ENCODE results near the gene TOP1.
"Not testable (repeated sequence)": the region's sequence is repeated elsewhere in the genome, so short reads cannot be mapped to it uniquely, and the experiment has no call there.

Gene TOP1

DNA sequence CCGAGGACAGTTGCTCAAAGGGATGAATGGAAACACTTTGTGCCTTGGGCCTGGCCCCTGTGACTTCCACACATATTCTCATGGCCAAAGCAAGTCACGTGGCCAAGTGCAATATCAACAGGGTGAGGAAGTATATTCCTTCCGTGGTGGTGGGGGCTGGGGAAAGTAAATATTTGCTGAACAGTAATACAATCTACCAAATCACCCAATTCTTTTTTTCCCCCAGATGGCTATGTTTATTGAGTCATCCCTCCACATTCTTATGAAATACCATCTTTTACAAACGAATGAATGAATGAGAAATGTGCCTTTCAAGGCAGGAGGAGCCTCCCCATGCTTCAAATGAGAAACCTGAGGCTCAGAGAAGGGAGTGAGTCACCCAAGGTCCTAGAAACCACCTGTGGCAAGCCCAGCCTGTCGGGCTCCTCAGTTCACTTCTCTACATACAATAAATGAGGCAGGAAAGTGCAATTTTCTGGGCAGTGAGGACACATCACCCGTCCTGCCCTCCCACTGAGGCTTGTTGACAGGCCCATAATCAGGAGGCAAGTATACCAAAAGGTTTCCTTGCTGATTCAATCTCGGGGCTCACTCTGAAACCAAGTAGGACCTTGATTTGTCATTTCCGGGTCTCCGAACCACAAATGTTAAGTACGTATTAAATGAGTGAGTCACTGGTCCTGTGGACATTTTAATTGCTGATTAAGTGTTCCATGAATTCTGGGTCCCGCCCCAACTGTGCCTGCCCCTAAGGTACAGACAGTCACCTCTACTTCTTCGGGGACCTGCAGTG is 25.3 kb upstream of the TOP1 start (continued):
- TF ChIP-seq ZNF610 (tag by site-specific recombination; IDR thresholded peaks at IDR 0.05; ENCODE audit: borderline replicate concordance) (no peak), ZNF488 (tag by site-specific recombination; IDR thresholded peaks at IDR 0.05) (no peak), ZNF133 (tag by site-specific recombination; IDR thresholded peaks at IDR 0.05) (no peak), ZNF366 (tag by site-specific recombination; conservative IDR thresholded peaks at IDR 0.05) (peak; percentile 54), ZXDB (tag by site-specific recombination; IDR thresholded peaks at IDR 0.05) (peak; percentile 67), ZNF223 (tag by site-specific recombination; IDR thresholded peaks at IDR 0.05) (no peak), ZFP69B (tag by site-specific recombination; IDR thresholded peaks at IDR 0.05) (peak; percentile 49), ZSCAN23 (tag by site-specific recombination; IDR thresholded peaks at IDR 0.05) (no peak), ZNF311 (tag by site-specific recombination; IDR thresholded peaks at IDR 0.05; ENCODE audit: borderline replicate concordance) (no peak)
- TF ChIP-seq, protein P1, sequence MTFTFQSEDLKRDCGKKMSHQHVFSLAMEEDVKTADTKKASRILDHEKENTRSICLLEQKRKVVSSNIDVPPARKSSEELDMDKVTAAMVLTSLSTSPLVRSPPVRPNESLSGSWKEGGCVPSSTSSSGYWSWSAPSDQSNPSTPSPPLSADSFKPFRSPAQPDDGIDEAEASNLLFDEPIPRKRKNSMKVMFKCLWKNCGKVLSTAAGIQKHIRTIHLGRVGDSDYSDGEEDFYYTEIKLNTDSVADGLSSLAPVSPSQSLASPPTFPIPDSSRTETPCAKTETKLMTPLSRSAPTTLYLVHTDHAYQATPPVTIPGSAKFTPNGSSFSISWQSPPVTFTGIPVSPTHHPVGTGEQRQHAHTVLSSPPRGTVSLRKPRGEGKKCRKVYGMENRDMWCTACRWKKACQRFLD (tag by site-specific recombination; IDR thresholded peaks at IDR 0.05) = no peak
- TF ChIP-seq, protein P2, sequence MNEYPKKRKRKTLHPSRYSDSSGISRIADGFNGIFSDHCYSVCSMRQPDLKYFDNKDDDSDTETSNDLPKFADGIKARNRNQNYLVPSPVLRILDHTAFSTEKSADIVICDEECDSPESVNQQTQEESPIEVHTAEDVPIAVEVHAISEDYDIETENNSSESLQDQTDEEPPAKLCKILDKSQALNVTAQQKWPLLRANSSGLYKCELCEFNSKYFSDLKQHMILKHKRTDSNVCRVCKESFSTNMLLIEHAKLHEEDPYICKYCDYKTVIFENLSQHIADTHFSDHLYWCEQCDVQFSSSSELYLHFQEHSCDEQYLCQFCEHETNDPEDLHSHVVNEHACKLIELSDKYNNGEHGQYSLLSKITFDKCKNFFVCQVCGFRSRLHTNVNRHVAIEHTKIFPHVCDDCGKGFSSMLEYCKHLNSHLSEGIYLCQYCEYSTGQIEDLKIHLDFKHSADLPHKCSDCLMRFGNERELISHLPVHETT (tag by site-specific recombination; IDR thresholded peaks at IDR 0.05) = peak; percentile 87
- TF ChIP-seq, protein P3, sequence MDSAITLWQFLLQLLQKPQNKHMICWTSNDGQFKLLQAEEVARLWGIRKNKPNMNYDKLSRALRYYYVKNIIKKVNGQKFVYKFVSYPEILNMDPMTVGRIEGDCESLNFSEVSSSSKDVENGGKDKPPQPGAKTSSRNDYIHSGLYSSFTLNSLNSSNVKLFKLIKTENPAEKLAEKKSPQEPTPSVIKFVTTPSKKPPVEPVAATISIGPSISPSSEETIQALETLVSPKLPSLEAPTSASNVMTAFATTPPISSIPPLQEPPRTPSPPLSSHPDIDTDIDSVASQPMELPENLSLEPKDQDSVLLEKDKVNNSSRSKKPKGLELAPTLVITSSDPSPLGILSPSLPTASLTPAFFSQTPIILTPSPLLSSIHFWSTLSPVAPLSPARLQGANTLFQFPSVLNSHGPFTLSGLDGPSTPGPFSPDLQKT (IDR thresholded peaks at IDR 0.05; ENCODE audit: borderline replicate concordance, low read depth, low read length) = no peak
- TF ChIP-seq, protein P4, sequence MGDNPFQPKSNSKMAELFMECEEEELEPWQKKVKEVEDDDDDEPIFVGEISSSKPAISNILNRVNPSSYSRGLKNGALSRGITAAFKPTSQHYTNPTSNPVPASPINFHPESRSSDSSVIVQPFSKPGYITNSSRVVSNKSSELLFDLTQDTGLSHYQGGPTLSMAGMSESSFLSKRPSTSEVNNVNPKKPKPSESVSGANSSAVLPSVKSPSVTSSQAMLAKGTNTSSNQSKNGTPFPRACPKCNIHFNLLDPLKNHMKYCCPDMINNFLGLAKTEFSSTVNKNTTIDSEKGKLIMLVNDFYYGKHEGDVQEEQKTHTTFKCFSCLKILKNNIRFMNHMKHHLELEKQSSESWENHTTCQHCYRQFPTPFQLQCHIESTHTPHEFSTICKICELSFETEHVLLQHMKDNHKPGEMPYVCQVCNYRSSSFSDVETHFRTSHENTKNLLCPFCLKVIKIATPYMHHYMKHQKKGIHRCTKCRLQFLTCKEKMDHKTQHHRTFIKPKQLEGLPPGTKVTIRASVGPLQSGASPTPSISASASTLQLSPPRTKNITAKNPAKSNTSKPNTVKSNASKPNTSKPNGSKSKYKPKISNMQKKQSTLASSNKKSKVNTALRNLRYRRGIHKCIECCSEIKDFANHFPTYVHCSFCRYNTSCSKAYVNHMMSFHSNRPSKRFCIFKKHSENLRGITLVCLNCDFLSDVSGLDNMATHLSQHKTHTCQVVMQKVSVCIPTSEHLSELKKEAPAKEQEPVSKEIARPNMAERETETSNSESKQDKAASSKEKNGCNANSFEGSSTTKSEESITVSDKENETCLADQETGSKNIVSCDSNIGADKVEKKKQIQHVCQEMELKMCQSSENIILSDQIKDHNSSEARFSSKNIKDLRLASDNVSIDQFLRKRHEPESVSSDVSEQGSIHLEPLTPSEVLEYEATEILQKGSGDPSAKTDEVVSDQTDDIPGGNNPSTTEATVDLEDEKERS (tag by site-specific recombination; IDR thresholded peaks at IDR 0.05) = no peak
- TF ChIP-seq, protein P5, sequence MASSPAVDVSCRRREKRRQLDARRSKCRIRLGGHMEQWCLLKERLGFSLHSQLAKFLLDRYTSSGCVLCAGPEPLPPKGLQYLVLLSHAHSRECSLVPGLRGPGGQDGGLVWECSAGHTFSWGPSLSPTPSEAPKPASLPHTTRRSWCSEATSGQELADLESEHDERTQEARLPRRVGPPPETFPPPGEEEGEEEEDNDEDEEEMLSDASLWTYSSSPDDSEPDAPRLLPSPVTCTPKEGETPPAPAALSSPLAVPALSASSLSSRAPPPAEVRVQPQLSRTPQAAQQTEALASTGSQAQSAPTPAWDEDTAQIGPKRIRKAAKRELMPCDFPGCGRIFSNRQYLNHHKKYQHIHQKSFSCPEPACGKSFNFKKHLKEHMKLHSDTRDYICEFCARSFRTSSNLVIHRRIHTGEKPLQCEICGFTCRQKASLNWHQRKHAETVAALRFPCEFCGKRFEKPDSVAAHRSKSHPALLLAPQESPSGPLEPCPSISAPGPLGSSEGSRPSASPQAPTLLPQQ (tag by site-specific recombination; IDR thresholded peaks at IDR 0.05) = peak; percentile 56

DNA sequence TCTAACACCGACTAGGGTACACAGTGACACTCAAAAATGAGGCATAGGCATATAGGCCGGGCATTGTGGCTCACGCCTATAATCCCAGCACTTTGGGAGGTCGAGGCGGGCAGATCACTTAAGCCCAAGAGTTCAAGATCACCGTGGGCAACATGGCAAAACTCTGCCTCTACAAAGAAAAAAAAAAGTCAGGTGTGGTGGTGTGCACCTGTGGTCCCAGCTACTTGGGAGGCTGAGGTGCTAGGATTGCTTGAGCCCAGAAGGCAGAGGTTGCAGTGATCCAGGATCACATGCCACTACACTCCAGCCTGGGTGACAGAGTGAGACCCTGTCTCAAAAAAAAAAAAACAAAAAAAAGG is 24.7 kb upstream of the TOP1 start:
- H3K36me3 ChIP-seq (ENCODE audit: control insufficient read depth in 2 of 2, insufficient read depth in 1 of 2, low read length in 2 of 2); H3K9me3 ChIP-seq (ENCODE audit: control insufficient read depth, insufficient read depth, low read depth, low read length); H3K4me3 ChIP-seq (ENCODE audit: low read depth, low read length); POLR2A ChIA-PET; H3K4me1 ChIP-seq (ENCODE audit: control insufficient read depth, insufficient read depth, low read length); CTCF ChIA-PET: not testable (repeated sequence)
- 0 out of 2 replicates have a peak, but pooled peaks have one; percentile 7 for TF ChIP-seq ZNF707 (tag by site-specific recombination; IDR thresholded peaks at IDR 0.05)
- peak overlapping the region; percentile 78; the same call in 1 of the 2 replicates for H3K27ac ChIP-seq (ENCODE audit: extremely low read depth, low read depth, low read length)

Measured in HEK293 (cell line).